SK-N-MC (cell line): ENCODE results near the gene PSMD9.

Experiments
- EZH2 ChIP-seq: fragments of 200-600 bp; sonication (generic); IDR thresholded peaks from one replicate; pipeline ENCODE4 v1.6.1; 2017; ENCODE audit warnings: antibody characterized with exemption
- FOXP2 ChIP-seq: optimal IDR thresholded peaks from 2 replicates; pipeline ENCODE3; 2011; ENCODE audit warnings: mild to moderate bottlenecking, moderate library complexity; ENCODE audit not compliant: insufficient read depth; ENCODE audit errors: extremely low read length, control extremely low read depth
- POLR2AphosphoS5 ChIP-seq: IDR thresholded peaks from 2 replicates; pipeline ENCODE4 v1.6.1; 2012; ENCODE audit warnings: mild to moderate bottlenecking, low read depth, low read length, borderline replicate concordance

DNA sequence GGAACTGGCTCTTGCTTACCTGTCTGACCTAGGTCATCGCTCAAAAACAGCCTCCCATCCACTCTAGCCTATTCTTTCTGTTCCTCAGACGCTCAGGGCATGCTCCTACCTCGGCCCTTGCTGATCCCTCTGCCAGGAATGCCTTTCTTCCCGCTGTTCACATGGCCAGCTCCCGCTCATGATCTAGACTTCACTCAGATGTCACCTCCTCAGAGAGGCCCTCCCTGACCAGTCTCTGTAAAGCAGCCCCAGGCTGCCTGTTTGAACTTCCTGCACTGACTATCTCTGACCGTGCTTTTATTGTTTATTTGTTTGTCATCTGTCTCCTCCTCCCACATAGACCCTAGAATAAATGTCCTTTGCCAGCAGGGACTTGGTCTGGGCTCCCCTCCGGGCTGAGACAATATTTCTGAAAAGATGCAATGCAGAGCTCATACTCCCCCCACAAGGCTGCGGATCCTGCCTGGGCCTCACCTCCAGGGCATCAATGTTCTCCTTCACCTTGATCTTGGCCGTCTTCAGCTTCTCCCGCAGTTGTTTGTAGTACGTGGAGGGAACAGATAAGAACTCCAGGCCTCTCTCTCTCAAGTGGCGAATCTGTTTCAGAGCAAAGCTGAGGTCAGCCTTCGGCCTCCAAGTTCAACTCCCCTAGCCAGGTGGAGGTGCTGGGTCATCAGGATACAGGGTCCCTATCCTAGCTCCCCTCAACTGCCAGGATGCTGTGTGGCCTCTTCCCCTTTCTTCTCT lies 45.2 kb upstream of the PSMD9 start:
- TF ChIP-seq POLR2AphosphoS5 (no peak), EZH2 (no peak), FOXP2 (no peak)
